IPS-20b (cell line): Measurements from ENCODE around the gene IRAK1.
A peak's percentile ranks its signal among the peaks of the same experiment; 100 is the strongest.
"Not testable (repeated sequence)": the region's sequence is repeated elsewhere in the genome, so short reads cannot be mapped to it uniquely, and the experiment has no call there.

Source experiments
- H3K27ac ChIP-seq: one replicate; pipeline ENCODE4 v1.5.1; 2013; ENCODE audit warnings: low read length
- H3K27me3 ChIP-seq: 2 replicates; pipeline ENCODE4 v1.6.1; 2013; ENCODE audit warnings: mild to moderate bottlenecking, low read length, inconsistent platforms; ENCODE audit not compliant: insufficient read depth
- H3K36me3 ChIP-seq: 2 replicates; pipeline ENCODE4 v1.6.1; 2013; ENCODE audit warnings: low read depth, mild to moderate bottlenecking, inconsistent platforms, low read length, moderate library complexity; ENCODE audit not compliant: insufficient read depth
- H3K4me1 ChIP-seq: 2 replicates; pipeline ENCODE4 v1.6.1; 2013; ENCODE audit warnings: mild to moderate bottlenecking, control low read depth, inconsistent platforms, low read length, moderate library complexity; ENCODE audit not compliant: insufficient read depth
- H3K4me3 ChIP-seq: 2 replicates; pipeline ENCODE4 v1.5.1; 2013; ENCODE audit warnings: mild to moderate bottlenecking, low read length, inconsistent platforms
- H3K9ac ChIP-seq: 2 replicates; pipeline ENCODE4 v1.6.1; 2013; ENCODE audit warnings: low read depth, mild to moderate bottlenecking, inconsistent platforms, low read length, moderate library complexity
- H3K9me3 ChIP-seq: 2 replicates; pipeline ENCODE4 v1.6.1; 2013; ENCODE audit warnings: mild to moderate bottlenecking, low read depth, low read length, inconsistent platforms; ENCODE audit not compliant: insufficient read depth

IRAK1 gene

GRCh38 chrX:154008521-154008920 is 11.2 kb downstream of the IRAK1 start:
- H3K27me3 ChIP-seq: no peaks in the 10 kb centered on the region
- H3K27ac ChIP-seq: no peak overlapping the region
- H3K36me3 ChIP-seq: peaks cover 8% of the 10 kb centered on the region; the same call in 1 of the 2 replicates
- H3K4me3 ChIP-seq: no peak overlapping the region
- no peaks in the 10 kb centered on the region for H3K4me1 ChIP-seq
- no peaks in the 10 kb centered on the region for H3K9me3 ChIP-seq
- H3K9ac ChIP-seq: no peak overlapping the region

DNA sequence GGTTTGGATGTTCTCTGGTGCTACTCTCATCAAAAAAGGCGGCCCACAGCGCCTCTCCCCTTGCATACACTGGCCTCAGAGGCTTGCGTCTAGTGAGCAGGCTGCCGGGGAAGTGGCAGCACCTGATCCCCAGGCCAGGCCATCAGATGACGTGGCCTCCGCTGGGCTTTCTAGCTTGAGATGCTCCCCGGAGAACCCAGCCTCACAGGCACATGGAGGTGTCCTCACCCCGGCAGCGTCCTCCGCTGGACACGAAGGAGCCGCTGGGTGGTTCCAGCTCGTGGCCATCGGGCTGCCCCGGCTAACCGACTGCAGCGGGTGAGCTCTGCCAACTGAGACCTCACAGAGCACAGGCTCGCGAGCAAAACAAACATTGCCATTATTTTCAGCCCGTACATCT is 12.8 kb downstream of the IRAK1 start:
- Histone ChIP-seq H3K4me1 (no peaks in the 10 kb centered on the region), H3K9me3 (no peaks in the 10 kb centered on the region), H3K27me3 (no peaks in the 10 kb centered on the region), H3K27ac (no peak overlapping the region), H3K9ac (no peak overlapping the region), H3K4me3 (no peak overlapping the region), H3K36me3 (peaks cover 7% of the 10 kb centered on the region; the same call in 1 of the 2 replicates)

- H3K9ac ChIP-seq: no peak overlapping the region
- H3K36me3 ChIP-seq: no peaks in the 10 kb centered on the region
- H3K27ac ChIP-seq: no peak overlapping the region
- H3K9me3 ChIP-seq: no peaks in the 10 kb centered on the region
- no peaks in the 10 kb centered on the region for H3K27me3 ChIP-seq
- H3K4me3 ChIP-seq: no peak overlapping the region
- H3K4me1 ChIP-seq: no peaks in the 10 kb centered on the region
Measured at GRCh38 chrX:154004315-154004714, 15.4 kb downstream of the IRAK1 start.

GRCh38 chrX:154002215-154002719 is 17.4 kb downstream of the IRAK1 start:
- Histone ChIP-seq H3K9me3 (no peaks in the 10 kb centered on the region), H3K4me3 (no peak overlapping the region), H3K4me1 (no peaks in the 10 kb centered on the region), H3K27me3 (no peaks in the 10 kb centered on the region), H3K9ac (no peak overlapping the region; the same call in 1 of the 2 replicates), H3K27ac (no peak overlapping the region), H3K36me3 (no peaks in the 10 kb centered on the region)

- H3K27ac ChIP-seq: no peak overlapping the region
- H3K36me3 ChIP-seq: no peaks in the 10 kb centered on the region
- H3K4me1 ChIP-seq: no peaks in the 10 kb centered on the region
- H3K9ac ChIP-seq: no peak overlapping the region
- no peaks in the 10 kb centered on the region for H3K9me3 ChIP-seq
- H3K27me3 ChIP-seq: no peaks in the 10 kb centered on the region
- no peak overlapping the region for H3K4me3 ChIP-seq
Measured at GRCh38 chrX:154000051-154000450, 19.7 kb downstream of the IRAK1 start.

DNA sequence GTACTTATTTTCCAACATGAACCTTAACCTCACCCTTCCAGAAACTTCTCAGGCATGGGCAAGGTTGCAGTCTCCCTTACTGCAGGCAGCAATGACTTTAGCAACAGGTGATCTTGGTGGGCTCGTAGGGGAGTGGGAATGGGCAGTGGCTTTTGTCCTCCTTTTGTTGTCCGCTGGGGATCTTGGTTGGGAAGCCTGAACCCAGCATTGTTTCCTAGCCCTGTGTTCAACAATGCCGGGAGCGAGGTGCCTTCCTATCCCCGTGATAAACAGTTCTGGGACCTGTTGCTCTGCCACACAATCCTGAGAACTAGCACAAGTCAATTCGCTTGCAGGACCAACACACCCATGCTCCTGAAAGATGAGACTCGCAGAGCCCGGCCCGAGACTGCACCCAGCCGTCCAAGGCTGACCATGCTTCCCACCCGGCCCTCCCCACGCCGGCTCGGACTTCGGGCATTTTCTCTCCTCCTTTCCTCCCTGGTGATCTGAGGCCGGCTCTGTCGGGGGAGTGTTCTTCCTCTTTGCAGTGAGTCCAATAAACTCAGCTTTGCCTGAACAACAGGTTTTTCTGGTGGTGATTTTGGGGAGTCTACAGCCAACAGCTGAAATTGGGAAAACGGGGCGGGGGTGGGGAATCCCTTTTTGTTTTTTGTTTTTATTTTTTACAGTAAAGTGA is 20.2 kb downstream of the IRAK1 start:
- Histone ChIP-seq H3K9ac (peak overlapping the region; percentile 32; the same call in 1 of the 2 replicates), H3K27me3 (no peaks in the 10 kb centered on the region), H3K4me1 (no peaks in the 10 kb centered on the region), H3K4me3 (no peak overlapping the region), H3K9me3 (no peaks in the 10 kb centered on the region), H3K27ac (no peak overlapping the region), H3K36me3 (no peaks in the 10 kb centered on the region)

GRCh38 chrX:153995504-153995903 is 24.2 kb downstream of the IRAK1 start:
- Histone ChIP-seq H3K36me3 (no peaks in the 10 kb centered on the region), H3K9ac (no peak overlapping the region), H3K4me3 (no peak overlapping the region), H3K27ac (no peak overlapping the region), H3K27me3 (no peaks in the 10 kb centered on the region), H3K9me3 (no peaks in the 10 kb centered on the region), H3K4me1 (no peaks in the 10 kb centered on the region)

DNA sequence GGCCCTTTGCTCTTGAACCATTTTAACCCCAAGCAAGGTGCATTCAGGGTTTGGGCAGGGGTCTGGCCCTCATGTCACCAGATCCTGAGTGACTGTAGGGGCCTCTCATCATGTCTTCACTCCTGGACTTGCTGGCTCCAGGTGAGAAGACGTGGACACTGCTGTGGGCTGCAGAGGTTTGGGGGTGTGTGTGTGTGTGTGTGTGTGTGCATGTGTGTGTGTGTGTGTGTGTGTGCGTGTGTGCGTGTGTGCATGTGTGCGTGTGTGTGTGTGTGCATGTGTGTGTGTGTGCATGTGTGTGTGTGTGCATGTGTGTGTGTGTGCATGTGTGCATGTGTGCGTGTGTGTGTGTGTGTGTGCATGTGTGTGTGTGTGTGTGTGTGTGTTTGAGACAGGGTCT is 25.3 kb downstream of the IRAK1 start:
- H3K4me1 ChIP-seq, H3K9me3 ChIP-seq, H3K27me3 ChIP-seq, H3K27ac ChIP-seq, H3K9ac ChIP-seq, H3K36me3 ChIP-seq, H3K4me3 ChIP-seq: not testable (repeated sequence)

GRCh38 chrX:153993978-153994377 is 25.7 kb downstream of the IRAK1 start:
- Histone ChIP-seq H3K4me3 (no peak overlapping the region), H3K27ac (no peak overlapping the region), H3K9ac (no peak overlapping the region), H3K36me3 (no peaks in the 10 kb centered on the region), H3K4me1 (no peaks in the 10 kb centered on the region), H3K27me3 (no peaks in the 10 kb centered on the region), H3K9me3 (no peaks in the 10 kb centered on the region)

DNA sequence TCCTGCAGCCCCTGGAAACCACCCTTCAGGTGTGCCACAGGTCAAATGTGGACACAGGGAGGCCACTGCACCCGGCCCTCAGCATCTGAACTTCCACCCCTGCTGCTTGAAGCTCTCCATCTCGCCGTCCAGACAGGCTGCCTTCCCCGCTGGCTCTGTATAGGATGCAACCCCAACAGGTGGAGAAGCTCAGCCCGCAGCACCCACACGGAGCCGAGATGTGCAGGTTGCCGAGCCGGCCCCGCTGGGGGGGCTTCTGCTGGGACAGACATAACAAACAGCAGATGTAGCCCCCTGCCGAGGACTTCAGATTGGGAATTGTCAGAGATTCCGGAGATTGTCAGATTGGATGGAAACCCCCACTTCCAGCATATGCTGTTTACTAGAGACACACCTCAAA is 26.6 kb downstream of the IRAK1 start:
- H3K4me3 ChIP-seq: no peak overlapping the region
- H3K36me3 ChIP-seq: no peaks in the 10 kb centered on the region
- no peak overlapping the region for H3K27ac ChIP-seq
- H3K9ac ChIP-seq: no peak overlapping the region
- no peaks in the 10 kb centered on the region for H3K9me3 ChIP-seq
- no peaks in the 10 kb centered on the region for H3K4me1 ChIP-seq
- no peaks in the 10 kb centered on the region for H3K27me3 ChIP-seq

DNA sequence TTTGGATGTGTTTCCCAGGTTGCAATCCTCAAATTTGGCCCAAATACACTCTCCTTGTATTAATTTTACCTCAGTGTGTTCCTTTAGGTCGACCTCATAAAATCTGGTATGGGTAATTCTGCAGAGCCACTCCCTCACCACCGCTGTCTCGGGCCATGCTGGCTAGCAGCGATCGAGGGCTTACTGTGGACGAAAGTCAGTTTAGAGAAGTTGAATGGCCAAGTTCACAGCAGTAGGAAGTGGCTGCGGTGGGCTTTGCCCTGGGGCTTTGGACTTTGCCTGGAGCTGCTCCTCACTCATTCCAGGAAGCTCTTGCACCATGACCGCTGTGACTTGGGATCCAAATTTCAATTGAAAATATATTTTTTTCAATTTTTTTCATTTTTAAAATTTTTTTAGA is 27.5 kb downstream of the IRAK1 start:
- Histone ChIP-seq H3K4me1 (no peaks in the 10 kb centered on the region), H3K27me3 (no peaks in the 10 kb centered on the region), H3K36me3 (no peaks in the 10 kb centered on the region), H3K27ac (no peak overlapping the region), H3K9me3 (no peaks in the 10 kb centered on the region), H3K4me3 (no peak overlapping the region), H3K9ac (no peak overlapping the region)

DNA sequence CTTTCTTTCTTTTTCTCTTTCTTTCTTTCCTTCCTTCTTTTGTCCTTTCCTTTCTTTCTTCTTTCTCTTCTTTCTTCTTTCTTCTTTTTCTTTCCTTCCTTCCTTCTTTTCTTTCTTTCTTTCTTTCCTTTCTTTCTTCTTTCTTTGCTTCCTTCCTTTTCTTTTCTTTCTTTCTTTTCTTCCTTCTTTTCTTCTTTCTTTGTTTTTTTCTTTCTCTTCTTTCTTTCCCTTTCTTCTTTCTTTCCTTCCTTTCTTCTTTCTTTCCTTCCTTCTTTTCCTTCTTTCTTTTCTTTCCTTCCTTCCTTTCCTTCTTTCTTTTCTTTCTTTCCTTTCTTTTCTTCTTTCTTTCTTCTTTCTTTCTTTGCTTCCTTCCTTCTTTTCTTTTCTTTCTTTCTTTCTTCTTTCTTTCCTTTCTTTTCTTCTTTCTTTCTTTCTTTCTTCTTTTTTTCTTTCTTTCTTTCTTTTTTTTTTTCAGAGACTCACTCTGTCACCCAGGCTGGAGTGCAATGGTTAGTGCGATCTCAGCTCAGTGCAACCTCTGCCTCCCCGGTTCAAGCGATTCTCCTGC is 28.6 kb downstream of the IRAK1 start:
- no peaks in the 10 kb centered on the region for H3K4me1 ChIP-seq
- H3K36me3 ChIP-seq: no peaks in the 10 kb centered on the region
- no peaks in the 10 kb centered on the region for H3K9me3 ChIP-seq
- no peaks in the 10 kb centered on the region for H3K27me3 ChIP-seq
- no peak overlapping the region for H3K4me3 ChIP-seq
- no peak overlapping the region for H3K9ac ChIP-seq
- no peak overlapping the region for H3K27ac ChIP-seq
